H1 (cell line): ENCODE results near the gene STXBP2. TPM values are rescaled to one million over a fixed set of nuclear protein-coding genes. Genes with fewer than 3 reads are reported as not detected.

Source experiments
- CTCF ChIA-PET: fragments of 300-600 bp; sonication (Branson Sonifier 250); formaldehyde crosslinking; loops from one replicate; lab custom pipeline; 2021; ENCODE audit not compliant: partially characterized antibody; lab: Charles Lee
- POLR2A ChIA-PET: fragments of 300-600 bp; sonication (Branson Sonifier 250); formaldehyde crosslinking; loops from one replicate; lab custom pipeline; 2021; ENCODE audit warnings: inconsistent platforms; ENCODE audit not compliant: partially characterized antibody; lab: Charles Lee
- DNase-seq, 2 experiments: peaks; one replicate each; pipeline versions ENCODE4 v3.0.0 to v3.0.0-alpha.2; 2010 to 2022; ENCODE audit warnings: low spot score in 2 of 2, low read depth in 1 of 2, mixed read lengths in 1 of 2
- FAIRE-seq: peaks from 2 replicates; lab custom pipeline; 2011; peaks lifted over from hg19 to GRCh38; lab: Jason Lieb, UNC
- H2AFZ ChIP-seq: 2 replicates; pipeline ENCODE4 v1.8.1; 2012; ENCODE audit warnings: low read length, inconsistent platforms
- H2AK5ac ChIP-seq: 2 replicates; pipeline ENCODE4 v1.6.1; 2013; ENCODE audit warnings: low read depth, low read length
- H2BK120ac ChIP-seq: replicated peaks from 2 replicates; pipeline ENCODE3; 2013; ENCODE audit warnings: low read depth, low read length, inconsistent platforms
- H2BK12ac ChIP-seq: 2 replicates; pipeline ENCODE4 v1.6.1; 2013; ENCODE audit warnings: low read depth, low read length
- H2BK15ac ChIP-seq: 2 replicates; pipeline ENCODE4 v1.6.1; 2013; ENCODE audit warnings: low read length
- H2BK20ac ChIP-seq: 2 replicates; pipeline ENCODE4 v1.6.1; 2013; ENCODE audit warnings: low read length
- H2BK5ac ChIP-seq: 2 replicates; pipeline ENCODE4 v1.6.1; 2013; ENCODE audit warnings: low read depth, low read length
- H3K14ac ChIP-seq: 2 replicates; pipeline ENCODE4 v1.6.1; 2013; ENCODE audit warnings: inconsistent platforms; ENCODE audit not compliant: insufficient read length
- H3K18ac ChIP-seq: 2 replicates; pipeline ENCODE4 v1.6.1; 2013; ENCODE audit warnings: low read length; ENCODE audit errors: extremely low read depth
- H3K23ac ChIP-seq: 2 replicates; pipeline ENCODE4 v1.6.1; 2013; ENCODE audit warnings: inconsistent platforms; ENCODE audit not compliant: insufficient read length
- H3K23me2 ChIP-seq: 2 replicates; pipeline ENCODE4 v1.6.1; 2013; ENCODE audit warnings: low read depth, low read length
- H3K27ac ChIP-seq: 2 replicates; pipeline ENCODE4 v1.6.1; 2011; ENCODE audit warnings: low read depth, low read length, inconsistent platforms
- H3K27me3 ChIP-seq, 4 experiments: replicated peaks in 1 of 4; 1 replicate in 1 of 4; 2 replicates in 3 of 4; pipeline versions ENCODE4 v1.6.1 to v1.8.1; 2011 to 2013; ENCODE audit warnings: low read length in 3 of 4, mild to moderate bottlenecking in 3 of 4, inconsistent platforms in 2 of 4, mixed read lengths in 2 of 4, moderate library complexity in 1 of 4; ENCODE audit not compliant: control insufficient read depth in 3 of 4, insufficient read depth in 3 of 4; ENCODE audit errors: extremely low read depth in 1 of 4
- H3K36me3 ChIP-seq, 4 experiments: 2 replicates each; pipeline versions ENCODE4 v1.6.1 to v1.8.1; 2011 to 2013; ENCODE audit warnings: mild to moderate bottlenecking in 4 of 4, low read length in 3 of 4, moderate library complexity in 2 of 4, control low read depth in 1 of 4, inconsistent platforms in 1 of 4; ENCODE audit not compliant: insufficient read depth in 4 of 4, control insufficient read depth in 2 of 4
- H3K4ac ChIP-seq: replicated peaks from 2 replicates; pipeline ENCODE3; 2013; ENCODE audit warnings: low read length, low read depth, mixed read lengths, inconsistent platforms; ENCODE audit not compliant: insufficient read length
- H3K4me1 ChIP-seq, 4 experiments: replicated peaks in 1 of 4; 1 replicate in 1 of 4; 2 replicates in 3 of 4; pipeline versions ENCODE4 v1.6.1 to v1.8.1; 2011 to 2013; ENCODE audit warnings: low read length in 3 of 4, inconsistent platforms in 2 of 4, mixed read lengths in 1 of 4; ENCODE audit not compliant: insufficient read depth in 4 of 4, control insufficient read depth in 3 of 4
- H3K4me2 ChIP-seq, 2 experiments: 2 replicates each; pipeline versions ENCODE4 v1.6.1 to v1.8.1; 2011 to 2013; ENCODE audit warnings: low read depth in 2 of 2, low read length in 2 of 2, control low read depth in 1 of 2, inconsistent platforms in 1 of 2, mild to moderate bottlenecking in 1 of 2; ENCODE audit not compliant: insufficient read depth in 1 of 2
- H3K4me3 ChIP-seq, 4 experiments: fragments of 200-600, 300-600 bp in 1 of 4; sonication (generic), shearing (Covaris generic), sonication (Bioruptor Twin) in 1 of 4; 2 replicates each; pipeline versions ENCODE4 v1.5.1 to v1.8.1; 2011 to 2016; ENCODE audit warnings: low read length in 4 of 4, low read depth in 3 of 4, control low read depth in 2 of 4, inconsistent platforms in 2 of 4, mild to moderate bottlenecking in 2 of 4, mixed read lengths in 1 of 4, moderate library complexity in 1 of 4; ENCODE audit not compliant: insufficient read depth in 2 of 4; ENCODE audit errors: extremely low read depth in 1 of 4
- H3K56ac ChIP-seq: replicated peaks from 2 replicates; pipeline ENCODE3; 2013; ENCODE audit warnings: low read depth, mild to moderate bottlenecking, mixed read lengths, low read length, inconsistent platforms; ENCODE audit not compliant: insufficient read length
- H3K79me1 ChIP-seq: 2 replicates; pipeline ENCODE4 v1.6.1; 2013; ENCODE audit warnings: low read depth, low read length, control low read depth
- H3K79me2 ChIP-seq, 2 experiments: 2 replicates each; pipeline versions ENCODE4 v1.6.1 to v1.8.1; 2012 to 2013; ENCODE audit warnings: low read length in 2 of 2, mild to moderate bottlenecking in 2 of 2, inconsistent platforms in 1 of 2; ENCODE audit not compliant: insufficient read depth in 2 of 2, control insufficient read depth in 1 of 2
- H3K9ac ChIP-seq, 4 experiments: replicated peaks in 1 of 4; 1 replicate in 1 of 4; 2 replicates in 3 of 4; pipeline versions ENCODE4 v1.6.1 to v1.8.1; 2011 to 2013; ENCODE audit warnings: low read depth in 3 of 4, low read length in 3 of 4, control low read depth in 2 of 4, mild to moderate bottlenecking in 2 of 4, moderate library complexity in 2 of 4, inconsistent platforms in 1 of 4; ENCODE audit errors: extremely low read depth in 1 of 4
- H3K9me3 ChIP-seq, 2 experiments: 2 replicates each; pipeline versions ENCODE4 v1.6.1 to v1.8.1; 2012 to 2013; ENCODE audit warnings: mild to moderate bottlenecking in 2 of 2, moderate library complexity in 2 of 2, control low read depth in 1 of 2, inconsistent platforms in 1 of 2, low read depth in 1 of 2, low read length in 1 of 2, mixed read lengths in 1 of 2; ENCODE audit not compliant: insufficient read depth in 2 of 2
- H4K20me1 ChIP-seq, 2 experiments: replicated peaks in 1 of 2; 2 replicates each; pipeline versions ENCODE3 to v1.8.1; 2011 to 2013; ENCODE audit warnings: inconsistent platforms in 2 of 2, low read length in 2 of 2, mild to moderate bottlenecking in 1 of 2; ENCODE audit not compliant: insufficient read depth in 2 of 2, control insufficient read depth in 1 of 2
- H4K5ac ChIP-seq: 2 replicates; pipeline ENCODE4 v1.6.1; 2013; ENCODE audit warnings: low read length, low read depth, mixed read lengths, inconsistent platforms; ENCODE audit not compliant: insufficient read length
- H4K8ac ChIP-seq: 2 replicates; pipeline ENCODE4 v1.8.0; 2013; ENCODE audit warnings: mild to moderate bottlenecking, moderate library complexity, low read length, inconsistent platforms; ENCODE audit not compliant: insufficient read depth; ENCODE audit errors: extremely low read depth
- H4K91ac ChIP-seq: replicated peaks from 2 replicates; pipeline ENCODE3; 2013; ENCODE audit warnings: low read length, mixed read lengths, inconsistent platforms; ENCODE audit not compliant: insufficient read length
- JUND ChIP-seq: IDR thresholded peaks from 2 replicates; pipeline ENCODE4 v1.6.1; 2011; ENCODE audit warnings: mild to moderate bottlenecking, improper control_type of control experiment, low read length
- POLR2A ChIP-seq, 2 experiments: IDR thresholded peaks; 1 replicate in 1 of 2; 2 replicates in 1 of 2; pipeline ENCODE4 v1.6.1; 2011; ENCODE audit warnings: low read depth in 2 of 2, low read length in 2 of 2, mild to moderate bottlenecking in 2 of 2; ENCODE audit errors: control extremely low read depth in 1 of 2
- WGBS, 2 experiments: shearing (Covaris generic) in 1 of 2; methylation state at CpG; one replicate each; pipeline versions ENCODE4 v1.1.6 to v1.1.7; 2013 to 2015; ENCODE audit warnings: low lambda C conversion rate in 2 of 2, mixed read lengths in 2 of 2, inconsistent platforms in 1 of 2, low coverage in 1 of 2, missing lambda C conversion rate in 1 of 2; ENCODE audit not compliant: insufficient replicate concordance in 2 of 2, insufficient coverage in 1 of 2, insufficient read length in 1 of 2; ENCODE audit errors: extremely low coverage in 1 of 2, missing lambda C conversion rate in 1 of 2; 5-methylcytosine and 5-hydroxymethylcytosine counted together
- polyA plus RNA-seq, 7 experiments: library from polyadenylated mRNA; depleted of rRNA in 3 of 7; stranded (reverse) in 5 of 7; unstranded in 2 of 7; fragments of >200 nt in 5 of 7; fragments of 200-250 nt in 2 of 7; gene quantifications; 1 replicate in 5 of 7; 2 replicates in 1 of 7; 4 replicates in 1 of 7; pipeline versions ENCODE4 v1.2.1 to v1.2.3, GENCODE V29; 2011 to 2013; ENCODE audit warnings: missing spikeins in 2 of 7, mixed read lengths in 2 of 7
- total RNA-seq: library from RNA; stranded (reverse); fragmentation: NEBNext Ultra II Directional; extraction: Animal tissue kit (Norgen Biotek cat#: 25700); gene quantifications from 2 replicates; pipeline ENCODE4 v1.2.1, GENCODE V29; 2021

The STXBP2 gene
- total and polyA plus RNA-seq, 2 of the 8 experiments (the other 6 are each of a cell fraction or from before 2014, with no cell fraction given), result 52.9 to 53.8 TPM

GRCh38 chr19:7632340-7633203, 4.3 kb upstream of the STXBP2 start:
- Histone ChIP-seq H2BK120ac (no peak overlapping the region), H4K5ac (no peak overlapping the region), H2AK5ac (no peak overlapping the region), H3K23me2 (peaks cover 14% of the 10 kb centered on the region), H2BK12ac (no peak overlapping the region), H3K23ac (no peak overlapping the region), H4K91ac (no peak overlapping the region), H2BK5ac (no peak overlapping the region), H3K27ac (no peak overlapping the region), H3K4ac (no peak overlapping the region), H3K4me3 (no peak overlapping the region), H3K56ac (no peak overlapping the region), H3K79me1 (peaks cover 18% of the 10 kb centered on the region), H3K27me3 (peaks cover 3 to 19% (median 16%) of the 10 kb centered on the region in 4 experiments), H2BK20ac (no peak overlapping the region), H4K8ac (no peak overlapping the region), H3K14ac (no peak overlapping the region), H3K36me3 (no peaks in the 10 kb centered on the region; a peak in 2 of 8 replicates), H3K4me2 (no peak overlapping the region), H2AFZ (no peak overlapping the region), H3K9me3 (no peaks in the 10 kb centered on the region), H3K4me1 (peaks cover 0 to 12% (median 5%) of the 10 kb centered on the region in 4 experiments; a peak in 4 of 7 replicates), H3K18ac (no peak overlapping the region), H3K79me2 (peaks cover 10 to 31% of the 10 kb centered on the region in 2 experiments; a peak in 3 of 4 replicates), H2BK15ac (no peak overlapping the region), H4K20me1 (peaks cover 3 to 8% of the 10 kb centered on the region in 2 experiments), H3K9ac (no peak overlapping the region)
- ChIA-PET CTCF (interaction anchor here (0.7 to 1.6 kb wide), 4 partner anchors 26 to 167 kb away, joined by 3 to 7 read pairs (median 4); partner anchors contain the start of gene TRAPPC5), POLR2A (interaction anchor here (0.8 to 5.7 kb wide), 4 partner anchors 9 to 14 kb away, joined by 3 to 34 read pairs (median 5); no protein-coding TSS in a partner anchor)
- FAIRE-seq, result no peak
- WGBS, 2 experiments, result 92% methylated on average over 34 of the region's 40 CpGs; no CpG with 5 or more reads in 1 of the 2 experiments
- TF ChIP-seq POLR2A (IDR thresholded peaks at IDR 0.05; ENCODE audit: control extremely low read depth in 1 of 2, low read depth in 2 of 2, low read length in 2 of 2), result peak in 1 of 2 experiments; percentile 22; a peak in 1 of 3 replicates
- TF ChIP-seq JUND, result no peak
- no peak for DNase-seq
